ENCODE measurements around the gene METTL14.
"Not testable (repeated sequence)": the region's sequence is repeated elsewhere in the genome, so short reads cannot be mapped to it uniquely, and the experiment has no call there.

Gene METTL14

GRCh38 chr4:118684873-118685811 is at the start of gene METTL14:
Gene METTL14, plus strand, starts transcription at chr4:118685392. Its CDS starts 143 bp downstream, at chr4:118685535.
- peak; percentile 88 to 97 (median 94) for DNase-seq

GRCh38 chr4:118636126-118636525 is 49.1 kb upstream of the METTL14 start:
- not testable (repeated sequence) for DNase-seq

GRCh38 chr4:118664665-118665064 is 20.5 kb upstream of the METTL14 start:
- DNase-seq, result not testable (repeated sequence)

- DNase-seq, result not testable (repeated sequence)
Measured at GRCh38 chr4:118669220-118669619, 16.0 kb upstream of the METTL14 start.

GRCh38 chr4:118670968-118671367 is 14.2 kb upstream of the METTL14 start:
- not testable (repeated sequence) for DNase-seq

- DNase-seq, result no peak
Measured at GRCh38 chr4:118676128-118676527, 9.1 kb upstream of the METTL14 start.

GRCh38 chr4:118680808-118681207 is 4.4 kb upstream of the METTL14 start:
- DNase-seq, result no peak

GRCh38 chr4:118682928-118683327 is 2.3 kb upstream of the METTL14 start:
- DNase-seq, result peak in 1 of 3 experiments; percentile 13

- peak in 1 of 3 experiments; percentile 38 for DNase-seq
Measured at GRCh38 chr4:118683513-118683912, 1.7 kb upstream of the METTL14 start.

- DNase-seq, result no peak
Measured at GRCh38 chr4:118703118-118703517, 17.9 kb downstream of the METTL14 start.

- no peak for DNase-seq
Measured at GRCh38 chr4:118711052-118711451, 25.9 kb downstream of the METTL14 start.

- DNase-seq, result no peak
Measured at GRCh38 chr4:118712872-118713271, 27.7 kb downstream of the METTL14 start.

- DNase-seq, result no peak
Measured at GRCh38 chr4:118714682-118715081, 29.5 kb downstream of the METTL14 start.

- DNase-seq, result peak in 2 of 3 experiments; percentile 28 to 54
Measured at GRCh38 chr4:118716304-118716703, 31.1 kb downstream of the METTL14 start.

- DNase-seq, result no peak
Measured at GRCh38 chr4:118718511-118719170, 33.4 kb downstream of the METTL14 start.

- DNase-seq, result no peak
Measured at GRCh38 chr4:118721752-118722151, 36.6 kb downstream of the METTL14 start.

GRCh38 chr4:118723369-118723768 is 38.2 kb downstream of the METTL14 start:
- DNase-seq, result no peak

GRCh38 chr4:118727360-118727759 is 42.2 kb downstream of the METTL14 start:
- no peak for DNase-seq

GRCh38 chr4:118729287-118730286 is 44.4 kb downstream of the METTL14 start:
- DNase-seq, result no peak

- no peak for DNase-seq
Measured at GRCh38 chr4:118730683-118731082, 45.5 kb downstream of the METTL14 start.

- DNase-seq, result no peak
Measured at GRCh38 chr4:118732591-118733330, 47.6 kb downstream of the METTL14 start.
